Measurements from ENCODE around the gene AMMECR1. TPM values are rescaled to one million over a fixed set of nuclear protein-coding genes. Genes with fewer than 3 reads are reported as not detected.

AMMECR1 gene
- polyA plus RNA-seq, 3 donors: 2.1 to 3.3 (median 2.9) TPM

DNA sequence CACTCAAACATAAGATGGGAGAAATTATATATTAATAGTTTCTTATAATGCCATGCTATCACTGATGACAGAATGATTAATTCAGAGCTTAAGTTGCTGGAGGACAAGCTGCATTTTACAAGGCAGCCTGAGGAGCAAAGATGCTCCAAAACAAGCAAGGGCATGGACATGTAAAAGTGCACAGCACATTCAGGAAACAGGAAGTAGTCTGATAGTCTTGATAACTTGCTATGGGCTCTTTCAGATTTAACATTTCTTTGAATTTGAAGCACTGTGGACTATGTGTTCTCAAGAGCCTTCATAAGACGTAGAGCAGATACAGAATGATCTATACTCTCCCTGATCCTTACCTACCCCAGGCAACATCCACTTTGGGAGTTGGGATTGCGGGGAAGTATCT is 50.0 kb downstream of the AMMECR1 start:
- H4K20me1 ChIP-seq (ENCODE audit: insufficient read depth, low read length): no peaks in the 10 kb centered on the region
- no peak overlapping the region for H3K4me2 ChIP-seq (replicated peaks; ENCODE audit: extremely low read depth, low read length, poor library complexity, severe bottlenecking)
- H3K27ac Mint-ChIP-seq: peak overlapping the region in 2 of 7 donors; percentile 28 to 60
- no peak overlapping the region for H3K4me3 ChIP-seq (replicated peaks in 1 of 3; ENCODE audit: low read depth in 2 of 3, low read length in 3 of 3)
- WGBS (ENCODE audit: insufficient coverage): no CpG with 5 or more reads among the region's 2 CpGs
- H3K36me3 ChIP-seq (replicated peaks in 1 of 2; ENCODE audit: control insufficient read depth in 1 of 2, insufficient read depth in 2 of 2, low read length in 2 of 2): no peaks in the 10 kb centered on the region
- H3K79me2 ChIP-seq (ENCODE audit: insufficient read depth, low read length): no peaks in the 10 kb centered on the region
- no peaks in the 10 kb centered on the region for H3K27me3 ChIP-seq (ENCODE audit: control insufficient read depth in 2 of 2, insufficient read depth in 2 of 2, low read length in 2 of 2)
- peaks cover 7% of the 10 kb centered on the region for H3K4me1 Mint-ChIP-seq
- peaks cover 0 to 2% (median 0%) of the 10 kb centered on the region in 7 donors for H3K9me3 Mint-ChIP-seq
- DNase-seq: no peak
- no peaks in the 10 kb centered on the region for H3K9me3 ChIP-seq (replicated peaks in 1 of 2; ENCODE audit: control insufficient read depth in 1 of 2, insufficient read depth in 1 of 2, low read length in 2 of 2)
- no peak overlapping the region for H3K27ac ChIP-seq (ENCODE audit: low read depth in 1 of 2, low read length in 2 of 2)
- no peak overlapping the region for H2AFZ ChIP-seq (ENCODE audit: insufficient read depth, low read depth, low read length, poor library complexity, severe bottlenecking)
- intact Hi-C loops (cut with micrococcal nuclease): no loop called here
- H3K9ac ChIP-seq (ENCODE audit: insufficient read depth, low read length, poor library complexity, severe bottlenecking): no peak overlapping the region
- no peak overlapping the region for H3K4me3 Mint-ChIP-seq
- TF ChIP-seq, protein P1, sequence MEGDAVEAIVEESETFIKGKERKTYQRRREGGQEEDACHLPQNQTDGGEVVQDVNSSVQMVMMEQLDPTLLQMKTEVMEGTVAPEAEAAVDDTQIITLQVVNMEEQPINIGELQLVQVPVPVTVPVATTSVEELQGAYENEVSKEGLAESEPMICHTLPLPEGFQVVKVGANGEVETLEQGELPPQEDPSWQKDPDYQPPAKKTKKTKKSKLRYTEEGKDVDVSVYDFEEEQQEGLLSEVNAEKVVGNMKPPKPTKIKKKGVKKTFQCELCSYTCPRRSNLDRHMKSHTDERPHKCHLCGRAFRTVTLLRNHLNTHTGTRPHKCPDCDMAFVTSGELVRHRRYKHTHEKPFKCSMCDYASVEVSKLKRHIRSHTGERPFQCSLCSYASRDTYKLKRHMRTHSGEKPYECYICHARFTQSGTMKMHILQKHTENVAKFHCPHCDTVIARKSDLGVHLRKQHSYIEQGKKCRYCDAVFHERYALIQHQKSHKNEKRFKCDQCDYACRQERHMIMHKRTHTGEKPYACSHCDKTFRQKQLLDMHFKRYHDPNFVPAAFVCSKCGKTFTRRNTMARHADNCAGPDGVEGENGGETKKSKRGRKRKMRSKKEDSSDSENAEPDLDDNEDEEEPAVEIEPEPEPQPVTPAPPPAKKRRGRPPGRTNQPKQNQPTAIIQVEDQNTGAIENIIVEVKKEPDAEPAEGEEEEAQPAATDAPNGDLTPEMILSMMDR (IDR thresholded peaks at IDR 0.05): no peak
- no peaks in the 10 kb centered on the region for H3K27me3 Mint-ChIP-seq (ENCODE audit: low read depth in 3 of 3)
- peaks cover 0 to 3% of the 10 kb centered on the region in 2 donors for H3K36me3 Mint-ChIP-seq
- H3K4me1 ChIP-seq (ENCODE audit: control insufficient read depth in 1 of 2, insufficient read depth in 2 of 2, low read length in 2 of 2): no peaks in the 10 kb centered on the region

DNA sequence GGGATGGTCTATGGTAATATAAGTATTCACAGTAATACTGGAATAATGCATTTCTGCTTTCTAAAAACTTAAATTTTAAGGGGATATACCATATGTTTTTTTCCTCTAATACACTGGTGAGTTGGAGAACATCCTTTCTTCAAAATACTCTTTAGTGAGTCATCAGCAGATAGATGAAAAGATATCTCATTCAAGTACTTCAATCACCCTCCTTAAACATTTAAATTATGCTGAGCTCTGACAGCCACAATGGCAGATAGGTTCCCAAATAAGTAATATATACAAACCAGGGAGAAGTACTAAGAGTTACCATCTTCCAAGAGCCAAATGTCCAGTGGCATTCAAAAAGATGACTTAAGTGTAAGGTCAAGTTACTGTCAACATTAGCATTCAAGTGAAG is 52.2 kb downstream of the AMMECR1 start:
- H3K27me3 ChIP-seq (ENCODE audit: control insufficient read depth in 2 of 2, insufficient read depth in 2 of 2, low read length in 2 of 2): no peaks in the 10 kb centered on the region
- no peak for DNase-seq
- no peak overlapping the region for H3K9ac ChIP-seq (ENCODE audit: insufficient read depth, low read length, poor library complexity, severe bottlenecking)
- H3K4me1 ChIP-seq (ENCODE audit: control insufficient read depth in 1 of 2, insufficient read depth in 2 of 2, low read length in 2 of 2): no peaks in the 10 kb centered on the region
- Mint-ChIP-seq H3K27me3 (ENCODE audit: low read depth in 3 of 3) (no peaks in the 10 kb centered on the region), H3K9me3 (peaks cover 0 to 3% (median 0%) of the 10 kb centered on the region in 7 donors), H3K4me3 (no peak overlapping the region), H3K4me1 (peaks cover 7% of the 10 kb centered on the region), H3K27ac (no peak overlapping the region), H3K36me3 (peaks cover 3% of the 10 kb centered on the region in 2 donors)
- H4K20me1 ChIP-seq (ENCODE audit: insufficient read depth, low read length): no peaks in the 10 kb centered on the region
- H2AFZ ChIP-seq (ENCODE audit: insufficient read depth, low read depth, low read length, poor library complexity, severe bottlenecking): no peak overlapping the region
- no peak overlapping the region for H3K4me2 ChIP-seq (replicated peaks; ENCODE audit: extremely low read depth, low read length, poor library complexity, severe bottlenecking)
- intact Hi-C loops (cut with micrococcal nuclease): no loop called here
- H3K36me3 ChIP-seq (replicated peaks in 1 of 2; ENCODE audit: control insufficient read depth in 1 of 2, insufficient read depth in 2 of 2, low read length in 2 of 2): no peaks in the 10 kb centered on the region
- TF ChIP-seq, protein P1 (IDR thresholded peaks at IDR 0.05): no peak
- no peak overlapping the region for H3K4me3 ChIP-seq (replicated peaks in 1 of 3; ENCODE audit: low read depth in 2 of 3, low read length in 3 of 3)
- H3K79me2 ChIP-seq (ENCODE audit: insufficient read depth, low read length): no peaks in the 10 kb centered on the region
- H3K27ac ChIP-seq (ENCODE audit: low read depth in 1 of 2, low read length in 2 of 2): no peak overlapping the region
- H3K9me3 ChIP-seq (replicated peaks in 1 of 2; ENCODE audit: control insufficient read depth in 1 of 2, insufficient read depth in 1 of 2, low read length in 2 of 2): no peaks in the 10 kb centered on the region

All from CD14-positive monocyte (primary cell).